NCI-H1694 (cell line): ENCODE measurements around the gene NRP1.
"Not testable (repeated sequence)": the region's sequence is repeated elsewhere in the genome, so short reads cannot be mapped to it uniquely, and the experiment has no call there.

Experiments
- DNase-seq: peaks from one replicate; lab custom pipeline; 2025; lab: John Stamatoyannopoulos, UW

NRP1 gene

GRCh38 chr10:33334153-33334804 lies at the start of gene NRP1:
NRP1 (minus strand) TSS chr10:33334667; CDS start chr10:33334382, 285 bp downstream.
- no peak for DNase-seq

- DNase-seq = not testable (repeated sequence)
Measured at GRCh38 chr10:33384201-33384600, 49.7 kb upstream of the NRP1 start.

GRCh38 chr10:33382921-33383713 lies 48.6 kb upstream of the NRP1 start:
- no peak for DNase-seq

GRCh38 chr10:33382216-33382600 lies 47.7 kb upstream of the NRP1 start:
- no peak for DNase-seq

GRCh38 chr10:33381451-33382215 lies 47.2 kb upstream of the NRP1 start:
- no peak for DNase-seq

- DNase-seq = no peak
Measured at GRCh38 chr10:33377658-33378025, 43.2 kb upstream of the NRP1 start.

- DNase-seq = no peak
Measured at GRCh38 chr10:33376976-33377657, 42.6 kb upstream of the NRP1 start.

GRCh38 chr10:33376476-33376875 lies 42.0 kb upstream of the NRP1 start:
- DNase-seq = no peak

GRCh38 chr10:33373263-33373662 lies 38.8 kb upstream of the NRP1 start:
- no peak for DNase-seq

- DNase-seq = no peak
Measured at GRCh38 chr10:33371234-33371633, 36.8 kb upstream of the NRP1 start.

GRCh38 chr10:33370434-33370930 lies 36.0 kb upstream of the NRP1 start:
- DNase-seq = no peak

- DNase-seq = no peak
Measured at GRCh38 chr10:33368086-33368485, 33.6 kb upstream of the NRP1 start.

GRCh38 chr10:33365871-33366411 lies 31.5 kb upstream of the NRP1 start:
- DNase-seq = no peak

- no peak for DNase-seq
Measured at GRCh38 chr10:33365301-33365700, 30.8 kb upstream of the NRP1 start.

GRCh38 chr10:33363106-33363505 lies 28.6 kb upstream of the NRP1 start:
- DNase-seq = no peak

GRCh38 chr10:33358016-33358415 lies 23.5 kb upstream of the NRP1 start:
- no peak for DNase-seq

- DNase-seq = no peak
Measured at GRCh38 chr10:33355274-33355673, 20.8 kb upstream of the NRP1 start.

- DNase-seq = no peak
Measured at GRCh38 chr10:33353853-33354252, 19.4 kb upstream of the NRP1 start.

GRCh38 chr10:33353334-33353733 lies 18.9 kb upstream of the NRP1 start:
- no peak for DNase-seq

GRCh38 chr10:33352615-33353014 lies 18.1 kb upstream of the NRP1 start:
- no peak for DNase-seq

GRCh38 chr10:33352175-33352574 lies 17.7 kb upstream of the NRP1 start:
- DNase-seq = no peak

GRCh38 chr10:33350041-33350440 lies 15.6 kb upstream of the NRP1 start:
- no peak for DNase-seq
